PC-3 (cell line): ENCODE results near the gene MSH2. TPM values are rescaled to one million over a fixed set of nuclear protein-coding genes. Genes with fewer than 3 reads are reported as not detected.

Source experiments
- ATAC-seq: fragments of 200-7000 bp; cut with Tn5 transposase; 2 replicates; pipeline ENCODE4 v1.9.1; 2020; ENCODE audit warnings: mild to moderate bottlenecking, moderate library complexity
- BruUV-seq: library from RNA; stranded (reverse); fragments of 400-500 nt; replicated peaks from 2 replicates; lab custom pipeline; 2021; lab: Mats Ljungman, UMichigan
- CTCF ChIA-PET: fragments of 300-600 bp; sonication (Branson Sonifier 250); formaldehyde crosslinking; loops from one replicate; lab custom pipeline; 2022; ENCODE audit warnings: antibody characterized with exemption; lab: Charles Lee
- POLR2A ChIA-PET: fragments of 300-600 bp; sonication (Branson Sonifier 250); formaldehyde crosslinking; loops from one replicate; lab custom pipeline; 2022; ENCODE audit warnings: antibody characterized with exemption; ENCODE audit not compliant: unreplicated experiment; lab: Charles Lee
- DNase-seq: peaks from one replicate; pipeline ENCODE4 v3.0.0-alpha.2; 2015
- H2AFZ ChIP-seq: fragments of 300-600 bp; sonication (generic); 2 replicates; pipeline ENCODE4 v1.6.0; 2016; ENCODE audit warnings: antibody characterized with exemption, low read length
- H3F3A ChIP-seq: fragments of 300-600 bp; sonication (generic); one replicate; pipeline ENCODE4 v1.6.0; 2017; ENCODE audit warnings: antibody characterized with exemption, low read length, control low read depth, mild to moderate bottlenecking; ENCODE audit not compliant: unreplicated experiment
- H3K27ac ChIP-seq: fragments of 300-600 bp; sonication (generic); 2 replicates; pipeline ENCODE4 v1.5.1; 2016; ENCODE audit warnings: mild to moderate bottlenecking, low read length
- H3K27me3 ChIP-seq: fragments of 300-600 bp; sonication (generic); 2 replicates; pipeline ENCODE4 v1.6.1; 2016; ENCODE audit warnings: low read length, mixed read lengths
- H3K36me3 ChIP-seq: fragments of 300-600 bp; sonication (generic); 2 replicates; pipeline ENCODE4 v1.6.1; 2016; ENCODE audit warnings: low read depth, mixed run types, low read length, mixed read lengths
- H3K4me1 ChIP-seq: fragments of 300-600 bp; sonication (generic); 2 replicates; pipeline ENCODE4 v1.5.1; 2016; ENCODE audit warnings: low read length; ENCODE audit not compliant: insufficient read depth
- H3K4me2 ChIP-seq: fragments of 300-600 bp; sonication (generic); 2 replicates; pipeline ENCODE4 v1.6.0; 2016; ENCODE audit warnings: low read length
- H3K4me3 ChIP-seq: fragments of 300-600 bp; sonication (generic); 2 replicates; pipeline ENCODE4 v1.5.1; 2016; ENCODE audit warnings: mild to moderate bottlenecking, low read length, mixed read lengths
- H3K79me2 ChIP-seq: fragments of 300-600 bp; sonication (generic); 2 replicates; pipeline ENCODE4 v1.6.1; 2017; ENCODE audit warnings: low read length, mixed read lengths
- H3K9ac ChIP-seq: fragments of 300-600 bp; sonication (generic); 2 replicates; pipeline ENCODE4 v1.6.0; 2016; ENCODE audit warnings: mild to moderate bottlenecking, low read length
- H3K9me2 ChIP-seq: fragments of 300-600 bp; sonication (generic); replicated peaks from 2 replicates; pipeline ENCODE4 v1.6.1; 2016; ENCODE audit warnings: mixed run types, low read length, mixed read lengths
- H3K9me3 ChIP-seq: fragments of 300-600 bp; sonication (generic); 2 replicates; pipeline ENCODE4 v1.6.1; 2016; ENCODE audit warnings: low read length, mixed read lengths
- H4K20me1 ChIP-seq: fragments of 300-600 bp; sonication (generic); 2 replicates; pipeline ENCODE4 v1.6.1; 2016; ENCODE audit warnings: low read length, mixed read lengths
- CTCF ChIP-seq: fragments of 300-600 bp; sonication (generic); conservative IDR thresholded peaks from 2 replicates; pipeline ENCODE4 v1.5.1; 2017; ENCODE audit warnings: antibody characterized with exemption, low read depth, mild to moderate bottlenecking, low read length
- EZH2 ChIP-seq: fragments of 300-600 bp; sonication (generic); IDR thresholded peaks from one replicate; pipeline ENCODE4 v1.6.1; 2017; ENCODE audit warnings: antibody characterized with exemption, mild to moderate bottlenecking, low read length; ENCODE audit not compliant: unreplicated experiment
- EZH2phosphoT487 ChIP-seq: fragments of 300-600 bp; sonication (generic); IDR thresholded peaks from 2 replicates; pipeline ENCODE4 v1.6.1; 2018; ENCODE audit warnings: mild to moderate bottlenecking, antibody characterized with exemption, low read length, borderline replicate concordance
- intact Hi-C: fragments of 100-400 bp; cut with micrococcal nuclease; formaldehyde crosslinking; loops from 2 replicates; pipeline ENCODE4 v1.9.0; 2023
- total RNA-seq: library from RNA; depleted of rRNA; stranded (reverse); fragments of >200 nt; gene quantifications from 2 replicates; pipeline ENCODE4 v1.2.3, GENCODE V29; 2014

MSH2 gene
- total RNA-seq, 1 experiment from 2014 or later = 70.7 TPM

- H4K20me1 ChIP-seq = no peaks in the 10 kb centered on the region
- H3K79me2 ChIP-seq = no peaks in the 10 kb centered on the region
- H3K27ac ChIP-seq = no peak overlapping the region
- H3K9ac ChIP-seq = no peak overlapping the region
- H3K36me3 ChIP-seq = peaks cover 22% of the 10 kb centered on the region
- ChIA-PET CTCF (no interaction called here), POLR2A (no interaction called here)
- H3K4me2 ChIP-seq = no peak overlapping the region
- H3K9me2 ChIP-seq = no peaks in the 10 kb centered on the region
- H2AFZ ChIP-seq = no peak overlapping the region
- H3F3A ChIP-seq = no peaks in the 10 kb centered on the region
- DNase-seq (no peak), ATAC-seq (no peak)
- BruUV-seq = no TSS peak
- TF ChIP-seq EZH2 (no peak), CTCF (no peak), EZH2phosphoT487 (no peak)
- H3K4me3 ChIP-seq = no peak overlapping the region
- H3K9me3 ChIP-seq = no peaks in the 10 kb centered on the region
- H3K4me1 ChIP-seq = no peaks in the 10 kb centered on the region
- intact Hi-C loops = no loop called here
- no peaks in the 10 kb centered on the region for H3K27me3 ChIP-seq
Measured at GRCh38 chr2:47389692-47390091, 13.3 kb upstream of the MSH2 start.

- H3K4me1 ChIP-seq = peaks cover 13% of the 10 kb centered on the region; the same call in 1 of the 2 replicates
- ATAC-seq (no peak), DNase-seq (no peak)
- ChIA-PET POLR2A (interaction anchor here (1.1 kb wide), 1 partner anchor 14 kb away, joined by 3 read pairs; no protein-coding TSS in a partner anchor), CTCF (interaction anchor here (1.2 kb wide), 2 partner anchors 35 to 67 kb away, joined by 3 to 4 read pairs; no protein-coding TSS in a partner anchor)
- peak overlapping the region; percentile 38; the same call in 1 of the 2 replicates for H3K27ac ChIP-seq
- intact Hi-C loops = loop anchor here (2.0 kb wide), 1 partner anchor 21 kb away; no protein-coding TSS in a partner anchor
- TSS peak; percentile 82 for BruUV-seq
- no peaks in the 10 kb centered on the region for H3K27me3 ChIP-seq
- TF ChIP-seq EZH2phosphoT487 (no peak), CTCF (no peak), EZH2 (no peak)
- H4K20me1 ChIP-seq = no peaks in the 10 kb centered on the region
- peak overlapping the region; percentile 82 for H3K4me2 ChIP-seq
- H3K36me3 ChIP-seq = peaks cover 10% of the 10 kb centered on the region
- H3F3A ChIP-seq = no peaks in the 10 kb centered on the region
- peaks cover 41% of the 10 kb centered on the region for H3K79me2 ChIP-seq
- H3K4me3 ChIP-seq = peak overlapping the region; percentile 81
- no peaks in the 10 kb centered on the region for H3K9me3 ChIP-seq
- H3K9me2 ChIP-seq = no peaks in the 10 kb centered on the region
- peak overlapping the region; percentile 99 for H2AFZ ChIP-seq
- H3K9ac ChIP-seq = peak overlapping the region; percentile 88
Measured at GRCh38 chr2:47401789-47402554, 984 bp upstream of the MSH2 start.

GRCh38 chr2:47402555-47402804 is 476 bp upstream of the MSH2 start:
- H3K27me3 ChIP-seq = no peaks in the 10 kb centered on the region
- peak overlapping the region; percentile 38 for H3K27ac ChIP-seq
- ChIA-PET POLR2A (interaction anchor here (0.7 to 1.1 kb wide), 3 partner anchors 14 to 229 kb away, joined by 3 read pairs; no protein-coding TSS in a partner anchor), CTCF (interaction anchor here (0.7 to 1.2 kb wide), 3 partner anchors 35 to 67 kb away, joined by 3 to 4 read pairs (median 3); no protein-coding TSS in a partner anchor)
- no peak for ATAC-seq
- no peaks in the 10 kb centered on the region for H4K20me1 ChIP-seq
- peak overlapping the region; percentile 82 for H3K4me2 ChIP-seq
- TF ChIP-seq CTCF = no peak
- no peak for TF ChIP-seq EZH2phosphoT487
- no peak for TF ChIP-seq EZH2
- peaks cover 46% of the 10 kb centered on the region for H3K79me2 ChIP-seq
- no peaks in the 10 kb centered on the region for H3K9me3 ChIP-seq
- H3F3A ChIP-seq = no peaks in the 10 kb centered on the region
- intact Hi-C loops = loop anchor here (2.0 kb wide), 1 partner anchor 20 kb away; no protein-coding TSS in a partner anchor
- peak overlapping the region; percentile 99 for H2AFZ ChIP-seq
- H3K9me2 ChIP-seq = no peaks in the 10 kb centered on the region
- H3K9ac ChIP-seq = peak overlapping the region; percentile 88
- DNase-seq = peak; percentile 38
- H3K36me3 ChIP-seq = peaks cover 10% of the 10 kb centered on the region
- H3K4me3 ChIP-seq = peak overlapping the region; percentile 81
- peaks cover 13% of the 10 kb centered on the region; the same call in 1 of the 2 replicates for H3K4me1 ChIP-seq
- no TSS peak for BruUV-seq
